Measurements from ENCODE around the gene ZFP2. TPM values are rescaled to one million over a fixed set of nuclear protein-coding genes. Genes with fewer than 3 reads are reported as not detected.

ZFP2 gene
- total RNA-seq (ENCODE audit: unreplicated experiment), result 2.2 TPM
- long read RNA-seq, partial matches to known transcripts, result 0 of 6 reads
- long read RNA-seq, other reads (novel, unspliced or antisense), result 4 of 6 reads

DNA sequence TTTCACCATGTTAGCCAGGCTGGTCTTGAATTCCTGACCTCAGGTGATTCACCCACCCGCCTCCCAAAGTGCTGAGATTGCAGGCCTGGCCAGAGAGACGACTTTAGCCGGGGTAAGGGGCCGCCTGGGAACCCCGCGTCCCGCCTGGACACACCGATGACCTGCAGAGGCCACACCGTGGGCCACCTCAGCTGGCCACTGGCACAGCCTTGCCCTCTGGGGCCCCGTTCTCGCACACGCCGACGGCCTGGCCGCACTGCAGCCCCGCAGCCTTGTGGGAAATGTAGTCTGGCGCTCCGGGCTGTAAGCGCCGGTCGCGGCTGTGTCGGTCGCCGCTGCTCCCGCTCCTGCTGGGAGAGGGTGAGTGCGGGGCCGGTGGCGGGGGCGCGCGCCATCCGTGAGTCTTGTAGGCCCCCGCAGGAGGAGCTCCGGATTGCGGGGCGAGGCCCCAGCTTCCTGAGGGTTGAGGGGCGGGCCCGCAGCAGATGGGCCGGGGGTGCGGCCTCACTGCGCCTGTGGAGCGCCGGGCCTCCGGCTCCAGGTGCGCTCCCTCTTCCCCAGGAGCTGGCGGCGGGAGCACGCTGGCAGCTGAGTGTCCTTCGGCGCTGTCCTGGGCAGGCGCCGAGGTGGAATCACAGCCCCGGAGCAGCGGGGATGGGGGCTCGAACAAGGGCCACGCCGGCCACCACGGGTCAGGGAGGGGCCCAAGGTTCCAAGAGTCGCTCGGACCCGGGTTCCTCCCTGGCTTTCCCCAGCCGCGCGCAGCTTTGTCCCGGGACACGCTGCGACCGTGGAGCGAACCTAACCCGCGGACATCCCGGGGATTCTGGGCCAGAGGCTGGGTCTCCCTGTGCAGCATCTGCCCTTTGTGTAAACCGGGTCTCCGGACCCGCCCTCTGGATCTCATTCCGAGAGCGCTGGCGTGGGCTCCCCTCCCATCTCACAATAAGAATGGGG is at the start of gene ZFP2:
Gene ZFP2, plus strand, starts transcription at position 299 of the 957 bp plus-strand sequence. CDS start 35,401 bp downstream, outside the sequence.
- H3K27me3 Mint-ChIP-seq (ENCODE audit: unreplicated experiment), result peaks cover 5% of the 10 kb centered on the region
- H3K9me3 Mint-ChIP-seq (ENCODE audit: unreplicated experiment), result peaks cover 2% of the 10 kb centered on the region
- DNase-seq, result peak; percentile 82
- TF ChIP-seq, protein P1, sequence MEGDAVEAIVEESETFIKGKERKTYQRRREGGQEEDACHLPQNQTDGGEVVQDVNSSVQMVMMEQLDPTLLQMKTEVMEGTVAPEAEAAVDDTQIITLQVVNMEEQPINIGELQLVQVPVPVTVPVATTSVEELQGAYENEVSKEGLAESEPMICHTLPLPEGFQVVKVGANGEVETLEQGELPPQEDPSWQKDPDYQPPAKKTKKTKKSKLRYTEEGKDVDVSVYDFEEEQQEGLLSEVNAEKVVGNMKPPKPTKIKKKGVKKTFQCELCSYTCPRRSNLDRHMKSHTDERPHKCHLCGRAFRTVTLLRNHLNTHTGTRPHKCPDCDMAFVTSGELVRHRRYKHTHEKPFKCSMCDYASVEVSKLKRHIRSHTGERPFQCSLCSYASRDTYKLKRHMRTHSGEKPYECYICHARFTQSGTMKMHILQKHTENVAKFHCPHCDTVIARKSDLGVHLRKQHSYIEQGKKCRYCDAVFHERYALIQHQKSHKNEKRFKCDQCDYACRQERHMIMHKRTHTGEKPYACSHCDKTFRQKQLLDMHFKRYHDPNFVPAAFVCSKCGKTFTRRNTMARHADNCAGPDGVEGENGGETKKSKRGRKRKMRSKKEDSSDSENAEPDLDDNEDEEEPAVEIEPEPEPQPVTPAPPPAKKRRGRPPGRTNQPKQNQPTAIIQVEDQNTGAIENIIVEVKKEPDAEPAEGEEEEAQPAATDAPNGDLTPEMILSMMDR (IDR thresholded peaks at IDR 0.05; ENCODE audit: partially characterized antibody, unreplicated experiment), result no peak
- H3K27ac Mint-ChIP-seq (ENCODE audit: unreplicated experiment), result peak within 1 kb of the TSS; percentile 95
- peaks cover 17% of the 10 kb centered on the region for H3K36me3 Mint-ChIP-seq (ENCODE audit: unreplicated experiment)
- peak within 1 kb of the TSS; percentile 92 for H3K4me3 Mint-ChIP-seq (ENCODE audit: unreplicated experiment)
- peaks cover 1% of the 10 kb centered on the region for H3K4me1 Mint-ChIP-seq (ENCODE audit: low read depth, unreplicated experiment)

DNA sequence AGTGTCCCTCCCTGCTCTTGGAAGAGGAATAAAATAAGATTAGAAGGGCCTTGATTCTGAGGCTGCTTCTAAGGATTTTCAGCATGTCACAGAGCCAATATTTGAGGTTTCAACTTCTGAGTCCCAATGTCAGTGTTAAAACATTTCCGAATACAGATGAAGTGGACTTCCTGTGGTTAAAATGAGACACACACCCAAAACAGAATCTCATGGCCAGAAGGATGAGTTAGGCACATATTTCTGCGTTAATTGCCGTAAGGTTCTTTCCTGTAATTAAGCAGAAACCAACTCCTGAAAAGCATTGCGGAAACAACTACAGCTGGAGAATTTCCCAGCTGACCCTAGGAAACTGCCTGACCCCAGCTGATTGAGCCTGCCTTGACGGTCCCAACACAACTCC is 46.4 kb upstream of the ZFP2 start:
- Mint-ChIP-seq H3K4me1 (ENCODE audit: low read depth, unreplicated experiment) (no peaks in the 10 kb centered on the region), H3K27ac (ENCODE audit: unreplicated experiment) (no peak overlapping the region), H3K4me3 (ENCODE audit: unreplicated experiment) (no peak overlapping the region), H3K27me3 (ENCODE audit: unreplicated experiment) (no peaks in the 10 kb centered on the region), H3K36me3 (ENCODE audit: unreplicated experiment) (no peaks in the 10 kb centered on the region), H3K9me3 (ENCODE audit: unreplicated experiment) (no peaks in the 10 kb centered on the region)
- TF ChIP-seq, protein P1 (IDR thresholded peaks at IDR 0.05; ENCODE audit: partially characterized antibody, unreplicated experiment), result no peak
- no peak for DNase-seq

DNA sequence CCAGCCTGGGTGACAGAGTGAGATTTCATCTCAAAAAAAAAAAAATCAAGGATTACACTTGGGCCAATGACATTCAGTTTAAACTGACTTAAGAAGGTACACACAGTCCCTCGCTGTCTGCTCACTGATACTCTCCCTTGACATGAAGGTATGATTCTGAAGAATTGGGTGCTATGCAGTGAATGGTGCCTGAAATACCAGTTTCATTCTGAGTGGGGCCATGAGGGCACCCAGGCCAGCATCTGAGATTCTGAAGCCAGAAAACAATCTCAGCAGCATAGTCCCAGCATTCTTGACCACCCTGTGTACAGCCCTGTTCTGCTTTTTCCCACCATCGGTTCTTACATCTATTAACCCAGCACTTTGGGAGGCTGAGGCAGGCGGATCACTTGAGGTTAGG is 43.8 kb upstream of the ZFP2 start:
- no peak overlapping the region for H3K27ac Mint-ChIP-seq (ENCODE audit: unreplicated experiment)
- DNase-seq, result no peak
- H3K27me3 Mint-ChIP-seq (ENCODE audit: unreplicated experiment), result no peaks in the 10 kb centered on the region
- no peaks in the 10 kb centered on the region for H3K36me3 Mint-ChIP-seq (ENCODE audit: unreplicated experiment)
- H3K4me3 Mint-ChIP-seq (ENCODE audit: unreplicated experiment), result no peak overlapping the region
- TF ChIP-seq, protein P1 (IDR thresholded peaks at IDR 0.05; ENCODE audit: partially characterized antibody, unreplicated experiment), result no peak
- H3K4me1 Mint-ChIP-seq (ENCODE audit: low read depth, unreplicated experiment), result no peaks in the 10 kb centered on the region
- H3K9me3 Mint-ChIP-seq (ENCODE audit: unreplicated experiment), result no peaks in the 10 kb centered on the region

DNA sequence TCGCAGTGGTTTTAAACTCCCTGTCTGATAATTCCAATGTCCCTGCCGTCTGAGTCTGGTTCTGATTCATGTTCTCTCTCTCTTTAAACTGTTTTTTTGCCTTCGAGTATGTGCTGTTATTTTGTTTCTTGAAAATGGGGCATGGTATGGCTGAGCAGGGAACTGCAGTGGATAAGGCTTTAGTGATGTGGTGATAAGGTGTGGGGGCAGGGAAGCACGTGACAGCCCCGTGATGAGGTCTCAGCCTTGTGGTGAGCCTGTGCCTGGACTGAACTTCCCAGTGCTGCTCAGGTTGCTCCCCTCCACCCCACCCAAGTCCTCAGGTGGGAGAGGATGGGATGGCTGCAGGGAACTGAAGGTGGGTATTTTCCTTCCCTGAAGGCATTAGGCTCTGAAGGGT is 41.4 kb upstream of the ZFP2 start:
- Mint-ChIP-seq H3K4me1 (ENCODE audit: low read depth, unreplicated experiment) (no peaks in the 10 kb centered on the region), H3K27me3 (ENCODE audit: unreplicated experiment) (no peaks in the 10 kb centered on the region), H3K4me3 (ENCODE audit: unreplicated experiment) (no peak overlapping the region), H3K27ac (ENCODE audit: unreplicated experiment) (no peak overlapping the region), H3K9me3 (ENCODE audit: unreplicated experiment) (no peaks in the 10 kb centered on the region), H3K36me3 (ENCODE audit: unreplicated experiment) (no peaks in the 10 kb centered on the region)
- TF ChIP-seq, protein P1 (IDR thresholded peaks at IDR 0.05; ENCODE audit: partially characterized antibody, unreplicated experiment), result no peak
- no peak for DNase-seq
